GM12875 (cell line): ENCODE measurements around the gene U2AF2.

Source experiments
- H3K4me3 ChIP-seq: one replicate; pipeline ENCODE4 v1.5.1; 2011; ENCODE audit warnings: low read depth, low read length, control low read depth
- CTCF ChIP-seq: IDR thresholded peaks from 2 replicates; pipeline ENCODE4 v1.5.1; 2011; ENCODE audit warnings: low read depth, mild to moderate bottlenecking, control low read depth, inconsistent platforms, low read length, moderate library complexity, borderline replicate concordance; ENCODE audit not compliant: insufficient read depth

Gene U2AF2

GRCh38 chr19:55611300-55611982 lies 43.4 kb upstream of the U2AF2 start:
- TF ChIP-seq CTCF, result no peak

GRCh38 chr19:55611983-55612645 lies 42.7 kb upstream of the U2AF2 start:
- no peak for TF ChIP-seq CTCF

More at GRCh38 chr19:55611300-55611982, 43.4 kb upstream of the U2AF2 start:
- no peak overlapping the region for H3K4me3 ChIP-seq

GRCh38 chr19:55613396-55613795 lies 41.4 kb upstream of the U2AF2 start:
- no peak for TF ChIP-seq CTCF
- no peak overlapping the region for H3K4me3 ChIP-seq

More at GRCh38 chr19:55611983-55612645, 42.7 kb upstream of the U2AF2 start:
- H3K4me3 ChIP-seq, result no peak overlapping the region

- no peak for TF ChIP-seq CTCF
- H3K4me3 ChIP-seq, result no peak overlapping the region
Measured at GRCh38 chr19:55613930-55614710, 40.7 kb upstream of the U2AF2 start.

GRCh38 chr19:55614711-55615542 lies 39.9 kb upstream of the U2AF2 start:
- no peak for TF ChIP-seq CTCF

GRCh38 chr19:55615543-55616394 lies 39.1 kb upstream of the U2AF2 start:
- no peak for TF ChIP-seq CTCF
- H3K4me3 ChIP-seq, result no peak overlapping the region

More at GRCh38 chr19:55614711-55615542, 39.9 kb upstream of the U2AF2 start:
- H3K4me3 ChIP-seq, result no peak overlapping the region
